NCI-H82 (cell line): ENCODE measurements around the gene ECM2.
"Not testable (repeated sequence)": the region's sequence is repeated elsewhere in the genome, so short reads cannot be mapped to it uniquely, and the experiment has no call there.

Experiments
- DNase-seq: peaks from one replicate; lab custom pipeline; 2025; lab: John Stamatoyannopoulos, UW

The ECM2 gene

DNA sequence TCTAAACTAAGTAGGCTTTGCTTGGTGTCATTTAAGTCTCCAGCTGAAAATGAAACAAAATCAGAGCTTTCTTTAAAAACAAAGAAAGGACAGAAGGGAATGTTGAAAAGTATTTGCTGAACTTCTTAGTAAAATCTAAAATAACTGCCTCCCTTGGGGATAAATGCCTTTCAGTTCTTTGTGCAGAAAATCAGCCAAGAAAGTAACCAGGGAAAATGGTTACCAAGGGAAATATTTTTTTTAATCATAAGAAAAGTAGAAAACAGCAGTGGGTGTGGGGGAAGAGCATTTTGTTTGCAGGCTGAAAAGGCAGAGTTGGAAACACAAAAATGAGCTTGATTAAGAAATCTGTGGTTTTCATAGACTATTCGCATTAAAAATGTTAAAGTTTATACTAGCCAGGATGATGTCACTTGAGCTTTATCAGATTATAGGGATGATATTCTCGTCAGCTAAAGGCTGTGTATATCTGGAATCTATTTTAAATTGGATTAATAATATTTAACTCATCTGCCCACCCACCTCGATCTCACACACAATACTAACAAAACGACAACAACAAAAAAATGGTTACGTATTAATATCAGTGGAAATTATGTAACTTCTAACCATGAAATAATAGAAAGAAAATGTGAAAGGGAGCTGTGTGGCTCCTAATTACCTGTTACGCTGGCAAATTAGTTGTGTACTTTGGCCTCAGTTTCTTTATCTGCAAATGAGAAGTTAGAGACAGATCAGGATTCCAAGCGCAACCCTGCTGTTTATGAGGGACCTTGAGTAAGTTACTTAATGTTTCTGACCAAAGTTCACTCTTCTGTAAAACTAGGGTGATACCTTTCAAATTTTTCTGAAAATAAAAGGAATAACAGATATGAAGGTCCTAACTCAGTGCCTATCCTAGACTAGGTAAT, at the start of gene ECM2:
TSS of gene ECM2 (minus strand) at position 51 of the 911 bp plus-strand sequence. CDS start 13,124 bp downstream, outside the sequence.
- peak; percentile 7 for DNase-seq

DNA sequence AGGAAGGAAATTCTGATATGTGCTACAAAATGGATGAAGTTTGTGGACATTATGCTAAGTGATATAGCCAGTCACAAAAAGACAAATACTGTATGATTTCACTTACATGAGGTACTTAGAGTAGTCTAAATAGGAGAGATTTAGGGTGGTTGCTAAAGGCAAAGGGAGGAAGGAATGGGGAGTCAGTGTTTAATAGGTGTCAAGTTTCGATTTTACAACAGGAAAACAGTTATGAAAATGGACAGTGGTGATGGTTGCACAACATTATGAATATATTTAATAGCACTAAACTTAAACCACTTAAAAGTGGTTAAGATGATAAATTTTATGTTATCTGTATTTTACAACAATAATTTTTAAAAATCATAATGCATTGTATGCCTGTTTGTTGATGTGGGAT, 40.4 kb upstream of the ECM2 start:
- no peak for DNase-seq

DNA sequence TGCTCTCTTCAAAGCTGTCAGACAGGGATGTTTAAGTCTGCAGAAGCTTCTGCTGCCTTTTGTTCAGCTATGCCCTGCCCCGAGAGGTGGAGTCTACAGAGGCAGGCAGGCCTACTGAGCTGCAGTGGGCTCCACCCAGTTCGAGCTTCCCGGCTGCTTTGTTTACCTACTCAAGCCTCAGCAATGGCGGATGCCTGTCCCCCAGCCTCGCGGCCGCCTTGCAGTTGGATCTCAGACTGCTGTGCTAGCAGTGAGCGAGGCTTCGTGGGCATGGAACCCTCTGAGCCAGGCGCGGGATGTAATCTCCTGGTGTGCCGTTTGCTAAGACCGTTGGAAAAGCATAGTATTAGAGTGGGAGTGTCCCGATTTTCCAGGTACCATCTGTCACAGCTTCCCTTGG, 37.8 kb upstream of the ECM2 start:
- DNase-seq: not testable (repeated sequence)

DNA sequence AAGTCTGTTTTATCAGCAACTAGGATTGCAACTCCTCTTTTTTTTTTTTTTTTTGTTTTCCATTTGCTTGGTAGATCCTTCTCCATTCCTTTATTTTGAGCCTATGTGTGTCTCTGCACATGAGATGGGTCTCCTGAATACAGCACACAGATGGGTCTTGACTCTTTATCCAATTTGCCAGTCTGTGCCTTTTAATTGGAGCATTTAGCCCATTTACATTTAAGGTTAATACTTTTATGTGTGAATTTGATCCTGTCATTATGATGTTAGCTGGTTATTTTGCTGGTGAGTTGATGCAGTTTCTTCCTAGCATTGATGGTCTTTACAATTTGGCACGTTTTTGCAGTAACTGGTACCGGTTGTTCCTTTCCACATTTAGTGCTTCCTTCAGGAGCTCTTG, 36.1 kb upstream of the ECM2 start:
- DNase-seq: not testable (repeated sequence)

DNA sequence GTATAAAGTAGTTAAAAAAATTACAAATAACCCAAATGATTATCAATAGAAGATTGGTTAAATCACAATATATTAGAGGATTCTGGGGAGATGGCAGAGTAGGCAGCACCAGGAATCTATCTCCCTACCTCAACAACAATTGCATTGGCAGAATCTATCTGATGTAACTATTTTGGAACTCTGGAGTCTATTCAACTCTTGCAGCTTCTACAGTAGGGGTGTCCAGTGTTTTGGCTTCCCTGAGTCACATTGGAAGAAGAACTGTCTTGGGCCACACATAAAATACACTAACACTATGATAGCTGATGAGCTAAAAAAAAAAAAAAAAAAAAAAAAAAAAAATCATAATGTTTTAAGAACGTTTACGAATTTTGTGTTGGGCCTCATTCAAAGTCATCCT, 29.2 kb upstream of the ECM2 start:
- no peak for DNase-seq

DNA sequence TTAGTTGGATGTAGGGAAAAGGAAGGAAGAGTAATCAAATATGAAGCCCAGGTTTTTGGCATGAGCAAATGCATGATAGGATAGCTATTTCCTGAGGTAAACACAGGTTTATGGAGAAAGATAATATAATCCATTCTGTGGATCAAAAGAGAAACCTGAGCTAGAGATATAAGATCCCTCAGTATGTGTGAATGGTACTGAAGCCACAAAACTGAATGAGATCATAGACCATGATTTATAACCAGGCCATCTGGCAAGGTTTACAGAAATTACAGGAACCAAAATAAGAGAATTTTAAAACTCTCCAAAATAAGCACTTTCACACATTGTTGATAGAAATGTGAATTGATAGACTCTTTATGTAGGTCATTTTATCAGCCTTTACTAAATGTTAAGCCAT, 28.7 kb upstream of the ECM2 start:
- no peak for DNase-seq

DNA sequence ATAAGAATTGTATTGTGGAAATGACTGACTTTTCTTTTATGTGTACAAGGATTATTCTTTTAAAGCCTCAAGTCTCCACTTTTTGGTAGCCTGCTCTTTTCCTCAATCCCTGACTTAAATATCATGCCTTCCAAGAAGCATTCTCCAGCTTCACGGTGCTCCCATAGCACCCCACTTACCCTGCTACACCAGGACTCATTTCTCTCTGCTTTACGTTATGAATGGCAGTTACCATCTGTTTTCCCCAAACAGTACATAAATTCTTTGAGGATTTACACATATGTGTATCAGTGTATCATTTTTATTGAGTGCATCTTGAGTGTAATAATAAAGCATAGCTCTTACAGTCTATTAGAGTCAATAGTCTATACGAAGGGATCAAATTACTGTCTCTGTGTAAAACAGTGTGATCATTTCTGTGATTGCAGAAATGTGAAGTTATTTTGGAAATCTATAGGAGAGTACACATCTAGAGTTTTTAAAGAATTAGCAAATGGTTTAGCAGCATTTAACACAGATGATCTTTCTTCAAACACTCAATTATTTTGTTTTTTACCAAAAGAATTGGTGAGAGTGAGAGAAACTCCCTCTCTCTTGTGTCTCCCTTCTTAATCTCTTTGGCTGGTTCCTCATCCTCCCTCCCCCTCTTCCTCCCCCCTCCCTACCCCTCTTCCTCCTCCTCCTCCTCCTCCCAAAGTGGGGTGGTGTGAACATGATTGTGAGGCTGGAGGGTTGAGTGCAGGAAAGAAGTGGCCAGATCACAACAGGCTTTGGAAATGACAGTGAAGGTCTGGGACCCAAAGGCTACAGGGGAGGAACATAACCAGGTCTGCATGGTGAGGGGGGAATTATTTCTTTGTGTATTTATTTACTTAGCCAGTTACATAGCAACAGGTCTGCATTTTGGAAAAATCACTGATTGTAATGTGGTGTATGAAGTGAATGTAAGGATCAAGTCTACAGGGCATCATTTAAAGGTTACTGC, 27.6 kb upstream of the ECM2 start:
- no peak for DNase-seq

DNA sequence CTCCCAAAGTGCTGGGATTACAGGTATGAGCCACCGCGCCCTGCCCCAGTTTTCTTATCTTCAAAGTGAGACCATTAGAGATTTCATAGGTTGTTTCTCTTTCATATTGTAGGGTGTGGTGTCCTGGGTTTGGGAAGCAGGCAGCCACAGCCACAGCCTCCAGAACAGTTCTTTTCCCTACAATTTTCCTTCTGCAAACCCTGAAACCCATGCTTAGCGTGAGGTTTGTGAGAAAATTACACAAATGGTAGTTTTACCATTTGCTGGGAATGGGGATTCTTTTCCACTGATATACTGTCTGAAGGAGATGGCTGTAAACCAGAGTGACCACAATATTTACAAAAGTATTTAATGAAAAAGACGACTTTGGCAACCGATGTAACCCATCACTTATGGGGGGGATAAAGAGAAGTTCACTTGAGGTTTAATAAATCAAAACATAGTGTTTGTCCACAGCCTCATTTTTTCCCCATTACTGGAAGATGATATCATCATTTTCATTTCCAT, 26.7 kb upstream of the ECM2 start:
- no peak for DNase-seq

DNA sequence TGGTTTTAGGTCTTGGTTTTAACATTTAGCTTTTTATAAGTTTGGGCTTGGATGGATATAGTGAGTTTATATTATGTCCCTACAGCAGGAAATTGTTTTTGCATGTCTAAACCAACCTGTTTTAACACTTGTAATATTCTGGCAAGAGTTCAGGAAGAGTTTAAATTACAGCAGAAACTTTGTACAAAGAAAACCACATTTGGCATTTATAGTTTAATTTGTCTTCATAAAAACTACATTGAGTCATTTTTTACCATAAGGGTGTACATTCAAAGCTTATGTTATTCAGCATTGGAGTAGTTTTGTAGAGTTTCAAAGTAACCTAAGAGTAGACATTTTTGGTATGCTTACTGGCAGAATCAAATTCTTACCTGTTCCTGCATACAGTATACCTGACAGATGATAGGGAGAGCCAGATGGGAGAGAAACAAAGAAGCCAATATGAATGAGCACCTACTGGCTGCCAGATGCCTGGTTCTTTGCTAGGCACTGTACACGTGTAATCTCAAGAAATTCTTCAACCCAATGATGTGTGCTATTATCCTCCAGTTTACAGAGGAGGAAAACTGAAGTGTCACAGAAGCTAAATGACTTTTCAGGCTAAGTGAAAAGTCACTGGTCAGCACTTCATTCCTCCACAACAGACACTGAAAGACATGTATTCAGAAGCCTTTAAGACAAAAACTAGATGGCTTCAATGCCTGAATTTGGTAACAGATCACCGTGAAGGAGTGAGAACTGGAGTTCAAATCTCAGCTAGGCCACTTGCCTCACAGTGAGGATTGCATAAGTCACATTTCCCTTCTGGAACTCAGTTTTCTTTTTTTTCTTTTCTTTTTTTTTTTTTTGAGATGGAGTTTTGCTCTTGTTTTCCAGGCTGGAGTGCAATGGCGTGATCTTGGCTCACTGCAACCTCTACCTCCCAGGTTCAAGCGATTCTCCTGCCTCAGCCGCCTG, 25.9 kb upstream of the ECM2 start:
- DNase-seq: no peak

DNA sequence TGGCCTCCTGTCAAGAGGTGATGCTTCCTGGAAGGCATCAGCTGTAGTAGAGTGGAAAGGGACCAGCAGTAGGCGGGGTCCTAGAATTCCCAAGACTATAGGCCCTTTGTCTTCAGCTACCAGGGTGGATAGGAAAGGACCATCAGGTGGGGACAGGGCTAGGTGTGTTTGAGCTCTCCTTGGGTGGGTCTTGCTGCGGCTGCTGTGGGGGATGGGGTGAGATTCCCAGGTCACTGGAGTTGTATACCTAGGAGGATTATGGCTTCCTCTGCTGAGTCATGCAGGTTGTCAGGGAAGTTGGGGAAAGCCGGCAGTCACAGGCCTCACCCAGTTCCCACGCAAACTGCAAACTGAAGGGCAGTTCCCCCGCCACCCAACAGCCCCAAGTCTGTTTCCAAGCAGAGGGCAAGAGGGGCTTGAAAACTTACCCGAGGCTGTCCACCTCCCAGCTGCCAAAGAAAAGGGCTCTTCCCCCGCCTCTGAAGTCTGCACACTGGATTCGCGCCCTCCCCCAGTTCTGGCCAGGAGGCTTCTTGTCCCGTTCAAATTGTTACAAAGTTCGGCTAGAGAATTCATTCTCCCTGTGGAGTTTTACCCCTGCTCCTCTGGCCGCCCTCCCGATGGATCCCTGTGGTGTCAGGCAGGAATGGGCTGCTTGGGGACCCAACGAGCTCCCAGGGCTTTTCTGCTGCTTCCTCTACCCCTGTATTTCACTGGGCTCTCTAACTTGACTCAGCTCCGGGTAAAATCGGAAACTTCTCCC, 23.0 kb upstream of the ECM2 start:
- DNase-seq: no peak

DNA sequence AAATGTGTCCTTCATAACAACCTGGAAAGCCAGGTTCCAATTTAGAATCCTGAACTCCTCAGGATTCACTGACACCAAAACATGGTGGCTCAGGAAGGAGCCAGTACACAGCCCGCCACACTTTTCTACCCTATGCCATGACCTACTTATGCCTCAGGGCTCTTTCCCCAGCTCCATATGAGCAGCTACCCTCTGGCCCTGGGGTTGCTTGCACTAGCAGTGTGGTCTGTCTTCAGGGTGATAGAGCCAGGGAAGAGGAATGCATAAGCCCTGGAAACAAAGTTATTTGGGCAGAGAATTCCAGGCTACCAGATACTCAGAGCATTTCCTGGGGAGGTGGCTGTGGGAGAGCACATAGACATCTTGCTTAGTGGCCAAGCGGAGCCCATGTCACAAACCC, 15.0 kb upstream of the ECM2 start:
- DNase-seq: no peak

DNA sequence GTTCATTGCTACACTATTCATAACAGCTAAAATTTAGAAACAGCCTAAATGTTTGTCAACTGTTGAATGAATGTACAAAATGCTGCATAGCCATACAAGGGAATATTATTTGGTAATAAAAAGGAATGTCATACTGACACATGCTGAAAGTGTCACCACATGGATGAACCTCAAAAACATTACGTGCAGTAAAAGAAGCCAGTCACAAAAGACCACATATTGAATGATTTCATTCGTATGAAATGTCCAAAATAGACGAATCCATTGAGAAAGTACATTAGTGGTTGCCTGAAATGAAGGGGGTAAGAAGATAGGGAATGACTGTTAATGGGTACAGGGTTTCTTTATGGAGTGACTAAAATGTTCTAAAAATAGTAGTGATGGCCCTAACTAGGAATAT, 11.6 kb upstream of the ECM2 start:
- DNase-seq: no peak

DNA sequence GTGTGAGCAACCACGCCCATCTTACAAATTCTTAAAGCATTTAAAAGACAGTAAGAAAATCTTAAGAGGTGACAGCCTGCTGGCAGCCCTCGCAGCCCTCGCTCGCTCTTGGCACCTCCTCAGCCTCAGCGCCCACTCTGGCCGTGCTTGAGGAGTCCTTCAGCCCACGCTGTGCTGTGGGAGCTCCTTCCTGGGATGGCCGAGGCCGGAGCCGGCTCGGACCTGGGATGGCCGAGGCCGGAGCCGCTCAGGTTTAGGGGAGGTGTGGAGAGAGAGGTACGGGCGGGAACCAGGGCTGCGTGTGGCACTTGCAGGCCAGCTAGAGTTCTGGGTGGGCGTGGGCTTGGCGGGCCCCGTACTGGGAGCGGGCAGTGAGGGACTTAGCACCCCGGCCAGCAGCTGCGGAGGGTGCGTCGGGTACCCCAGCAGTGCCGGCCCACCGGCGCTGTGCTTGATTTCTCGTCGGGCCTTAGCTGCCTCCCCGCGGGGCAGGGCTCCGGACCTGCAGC, 9.3 kb upstream of the ECM2 start:
- no peak for DNase-seq

DNA sequence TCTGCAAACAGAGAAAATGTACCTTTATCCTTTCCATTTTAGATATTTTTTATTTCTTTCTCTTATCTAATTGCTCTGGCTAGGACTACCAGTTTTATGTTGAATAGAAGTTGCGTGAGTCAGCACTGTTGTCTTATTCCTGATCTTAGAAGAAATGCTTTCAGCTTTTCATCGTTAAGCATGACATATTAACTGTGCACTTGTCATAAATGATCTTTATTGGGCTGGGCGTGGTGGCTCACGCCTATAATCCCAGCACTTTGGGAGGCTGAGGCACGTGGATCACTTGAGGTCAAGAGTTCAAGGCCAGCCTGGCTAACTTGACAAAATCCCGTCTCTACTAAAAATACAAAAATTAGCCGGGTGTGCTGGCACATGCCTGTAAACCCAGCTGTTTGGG, 8.2 kb upstream of the ECM2 start:
- no peak for DNase-seq

DNA sequence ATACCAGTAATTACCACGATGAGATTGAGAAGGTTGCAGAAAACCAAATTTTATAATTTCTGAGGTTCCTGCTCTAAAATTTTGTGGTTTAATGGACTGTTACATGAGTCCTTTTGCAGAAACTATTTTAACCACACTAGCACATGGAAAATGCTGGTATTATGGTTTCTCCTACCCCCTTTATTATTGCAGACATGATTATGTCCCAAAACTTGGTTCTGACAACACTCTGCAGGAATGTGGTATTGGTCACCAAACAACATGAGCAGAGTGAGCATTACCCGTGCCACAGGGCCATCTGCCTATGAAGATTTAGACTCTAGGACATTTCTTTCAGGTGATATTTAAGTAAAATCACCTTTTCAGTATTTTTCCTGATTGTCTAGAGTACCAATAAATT, 2.8 kb upstream of the ECM2 start:
- no peak for DNase-seq

DNA sequence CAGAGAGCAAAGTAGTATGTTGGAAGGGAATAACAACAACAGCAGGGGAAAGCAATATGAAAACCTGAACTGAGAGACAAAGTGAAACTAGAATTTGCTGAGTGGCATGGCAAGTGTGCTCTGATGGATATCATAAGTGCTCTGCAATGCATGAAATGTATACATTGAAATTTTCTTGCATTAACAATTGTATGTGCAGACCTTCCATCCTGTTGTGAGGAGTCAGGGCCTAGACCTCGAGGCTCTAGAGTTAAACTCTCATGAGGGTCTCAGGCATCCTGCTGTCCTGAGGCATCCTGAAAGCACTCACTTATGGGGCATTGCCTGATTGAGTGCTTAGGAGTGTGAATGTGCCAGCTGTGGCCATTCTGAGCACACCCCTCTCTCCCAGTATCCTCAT, 1.1 kb downstream of the ECM2 start:
- peak; percentile 2 for DNase-seq

DNA sequence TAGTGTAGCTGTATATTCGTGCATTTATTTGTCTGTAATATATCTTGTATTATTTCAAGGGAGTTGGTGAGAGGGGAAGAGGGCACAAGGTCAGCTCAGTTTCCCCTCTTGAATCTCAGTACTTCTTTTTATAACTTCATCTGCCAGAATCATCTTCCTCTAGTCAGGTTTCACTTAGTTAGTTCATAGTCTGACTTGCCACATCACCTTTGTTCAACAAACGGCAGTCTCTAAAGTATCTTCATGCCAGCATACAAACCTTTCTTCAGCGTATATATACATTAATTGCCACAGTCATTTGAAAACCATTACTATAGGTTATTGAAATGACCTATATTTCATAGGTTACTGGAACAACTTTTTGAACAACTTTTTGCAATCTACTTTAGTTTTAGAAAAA, 1.6 kb downstream of the ECM2 start:
- DNase-seq: no peak

DNA sequence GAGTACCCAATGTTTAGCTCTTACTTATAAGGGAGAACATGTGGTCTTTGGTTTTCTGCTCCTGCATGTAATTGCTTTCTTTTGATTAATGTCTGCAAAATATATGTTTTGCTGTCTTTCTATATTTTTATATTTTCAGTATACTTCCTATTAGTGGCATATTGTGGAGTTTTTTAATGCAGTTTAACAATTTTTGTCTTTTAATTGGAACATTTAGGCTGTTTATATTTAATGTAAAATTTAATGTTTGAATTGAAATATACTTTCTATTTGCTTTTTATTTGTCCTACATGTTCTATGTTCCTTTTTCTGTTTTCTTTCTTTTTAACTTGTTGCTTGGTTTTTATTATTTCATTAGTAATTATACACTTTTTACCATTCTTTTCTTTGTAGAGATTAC, 4.9 kb downstream of the ECM2 start:
- no peak for DNase-seq

DNA sequence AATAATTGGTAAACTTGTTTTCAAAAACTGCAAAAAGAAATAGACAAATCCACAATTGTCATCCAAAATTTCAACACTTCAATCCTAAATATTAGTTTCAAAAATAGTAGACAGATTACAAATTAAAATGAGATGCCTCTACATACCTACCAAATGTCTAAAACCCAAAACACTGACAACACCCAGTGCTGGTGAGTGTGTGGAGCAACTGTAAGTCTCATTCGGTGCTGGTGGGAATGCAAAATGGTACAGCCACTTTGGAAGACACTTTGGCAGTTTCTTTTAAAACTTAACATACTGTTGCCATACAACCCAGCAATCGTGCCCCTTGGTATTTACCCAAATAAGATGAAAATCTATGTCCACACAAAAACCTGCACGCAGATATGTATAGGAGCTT, 6.7 kb downstream of the ECM2 start:
- no peak for DNase-seq

DNA sequence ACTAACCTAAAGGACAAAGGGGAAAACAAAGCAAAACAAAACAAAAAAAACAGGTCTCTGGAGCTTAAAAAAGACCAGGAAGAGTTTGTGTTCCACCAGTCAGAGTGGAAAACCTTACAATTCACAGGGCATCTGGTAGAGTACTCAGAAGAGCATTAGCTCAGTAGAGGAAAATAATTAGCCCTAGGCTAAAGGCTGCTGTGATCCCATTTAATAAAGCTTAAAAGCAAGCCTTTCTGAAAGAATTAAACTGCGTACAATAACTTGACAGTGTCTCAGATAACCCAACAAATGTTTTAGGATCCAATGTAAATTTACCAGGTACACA, 7.3 kb downstream of the ECM2 start:
- DNase-seq: peak; percentile 85
